ENCODE data around the gene SNX24.

SNX24 gene

DNA sequence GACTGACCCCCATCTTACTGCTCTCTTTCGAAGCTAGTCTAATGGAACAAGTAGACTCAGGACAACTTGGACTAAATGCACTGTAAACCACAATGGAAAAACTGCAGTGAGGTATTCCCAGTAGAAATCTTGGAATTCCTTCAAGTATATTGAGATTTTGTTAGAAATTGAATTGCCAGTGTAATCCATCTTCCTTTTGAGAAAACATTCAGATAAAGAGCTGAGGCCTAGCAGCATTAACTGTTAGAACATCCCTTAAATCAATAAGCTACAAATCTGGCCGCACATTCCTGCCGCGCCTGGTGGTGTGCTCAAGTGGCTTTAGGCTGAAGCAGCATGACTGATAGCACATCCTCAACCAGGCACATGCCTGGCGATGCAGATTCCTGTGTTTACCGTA lies 161.8 kb downstream of the SNX24 start:
- no peak overlapping the region for H3K4me3 ChIP-seq (replicated peaks; ENCODE audit: low read depth, low read length)
- TF ChIP-seq, protein P1, sequence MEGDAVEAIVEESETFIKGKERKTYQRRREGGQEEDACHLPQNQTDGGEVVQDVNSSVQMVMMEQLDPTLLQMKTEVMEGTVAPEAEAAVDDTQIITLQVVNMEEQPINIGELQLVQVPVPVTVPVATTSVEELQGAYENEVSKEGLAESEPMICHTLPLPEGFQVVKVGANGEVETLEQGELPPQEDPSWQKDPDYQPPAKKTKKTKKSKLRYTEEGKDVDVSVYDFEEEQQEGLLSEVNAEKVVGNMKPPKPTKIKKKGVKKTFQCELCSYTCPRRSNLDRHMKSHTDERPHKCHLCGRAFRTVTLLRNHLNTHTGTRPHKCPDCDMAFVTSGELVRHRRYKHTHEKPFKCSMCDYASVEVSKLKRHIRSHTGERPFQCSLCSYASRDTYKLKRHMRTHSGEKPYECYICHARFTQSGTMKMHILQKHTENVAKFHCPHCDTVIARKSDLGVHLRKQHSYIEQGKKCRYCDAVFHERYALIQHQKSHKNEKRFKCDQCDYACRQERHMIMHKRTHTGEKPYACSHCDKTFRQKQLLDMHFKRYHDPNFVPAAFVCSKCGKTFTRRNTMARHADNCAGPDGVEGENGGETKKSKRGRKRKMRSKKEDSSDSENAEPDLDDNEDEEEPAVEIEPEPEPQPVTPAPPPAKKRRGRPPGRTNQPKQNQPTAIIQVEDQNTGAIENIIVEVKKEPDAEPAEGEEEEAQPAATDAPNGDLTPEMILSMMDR (IDR thresholded peaks at IDR 0.05; ENCODE audit: low read depth, low read length, missing control alignments): no peak
- no peak for DNase-seq (ENCODE audit: extremely low read depth, low read depth)

- TF ChIP-seq, protein P1 (IDR thresholded peaks at IDR 0.05; ENCODE audit: low read depth, low read length, missing control alignments): no peak
- no peak overlapping the region for H3K4me3 ChIP-seq (replicated peaks; ENCODE audit: low read depth, low read length)
- no peak for DNase-seq (ENCODE audit: extremely low read depth, low read depth)
These were observed 162.3 kb downstream of the SNX24 start for GRCh38 chr5:123007754-123008153.

- TF ChIP-seq, protein P1 (IDR thresholded peaks at IDR 0.05; ENCODE audit: low read depth, low read length, missing control alignments): no peak
- DNase-seq (ENCODE audit: extremely low read depth, low read depth): peak; percentile 26
- no peak overlapping the region for H3K4me3 ChIP-seq (replicated peaks; ENCODE audit: low read depth, low read length)
These were observed 166.9 kb downstream of the SNX24 start for GRCh38 chr5:123012321-123012720.

- TF ChIP-seq, protein P1 (IDR thresholded peaks at IDR 0.05; ENCODE audit: low read depth, low read length, missing control alignments): no peak
- no peak overlapping the region for H3K4me3 ChIP-seq (replicated peaks; ENCODE audit: low read depth, low read length)
- no peak for DNase-seq (ENCODE audit: extremely low read depth, low read depth)
These were observed 169.3 kb downstream of the SNX24 start for GRCh38 chr5:123014689-123015088.

DNA sequence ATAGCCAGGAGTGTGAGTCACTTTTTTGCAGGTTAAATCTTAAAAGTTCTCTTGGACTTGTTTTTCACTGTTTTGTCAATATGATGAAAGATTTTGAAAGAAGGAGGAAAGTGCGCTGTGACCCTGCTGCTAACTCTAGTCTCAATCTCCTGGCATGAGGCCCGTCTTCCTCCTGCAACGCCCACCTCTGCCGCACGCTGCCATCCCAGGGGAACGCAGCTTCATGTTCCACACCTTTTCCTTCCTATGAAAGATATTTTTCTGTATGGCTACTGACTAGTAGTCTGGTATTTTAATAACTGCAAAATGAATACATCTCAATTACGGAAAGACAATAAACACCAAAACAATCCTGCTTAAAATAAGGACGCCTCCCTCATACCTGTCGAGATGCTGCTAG lies 182.8 kb downstream of the SNX24 start:
- TF ChIP-seq, protein P1 (IDR thresholded peaks at IDR 0.05; ENCODE audit: low read depth, low read length, missing control alignments): no peak
- DNase-seq (ENCODE audit: extremely low read depth, low read depth): no peak
- H3K4me3 ChIP-seq (replicated peaks; ENCODE audit: low read depth, low read length): no peak overlapping the region

DNA sequence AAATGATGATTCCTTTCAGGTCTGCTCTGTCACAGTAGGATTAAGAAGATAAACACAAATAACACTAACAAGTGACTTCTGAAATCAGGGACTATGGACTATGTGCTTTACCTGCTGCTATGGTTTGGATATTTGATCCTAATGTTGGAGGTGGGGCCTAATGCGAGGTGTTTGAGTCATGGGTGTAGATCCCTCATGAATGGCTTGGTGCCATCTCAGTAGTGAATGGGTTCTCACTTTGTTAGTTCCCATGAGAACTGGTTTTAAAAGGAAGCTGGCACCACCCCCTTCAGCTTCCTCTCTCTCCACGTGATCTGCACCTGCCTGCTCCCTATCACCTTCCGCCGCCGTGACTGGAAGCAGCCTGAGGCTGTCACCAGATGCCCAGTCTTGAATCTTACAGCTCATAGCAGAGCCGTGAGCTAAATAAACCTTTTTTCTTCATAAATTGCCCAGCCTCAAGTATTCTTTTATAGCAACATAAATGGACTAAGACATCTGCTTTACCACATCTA lies 187.8 kb downstream of the SNX24 start:
- TF ChIP-seq, protein P1 (IDR thresholded peaks at IDR 0.05; ENCODE audit: low read depth, low read length, missing control alignments): no peak
- no peak for DNase-seq (ENCODE audit: extremely low read depth, low read depth)
- H3K4me3 ChIP-seq (replicated peaks; ENCODE audit: low read depth, low read length): no peak overlapping the region

DNA sequence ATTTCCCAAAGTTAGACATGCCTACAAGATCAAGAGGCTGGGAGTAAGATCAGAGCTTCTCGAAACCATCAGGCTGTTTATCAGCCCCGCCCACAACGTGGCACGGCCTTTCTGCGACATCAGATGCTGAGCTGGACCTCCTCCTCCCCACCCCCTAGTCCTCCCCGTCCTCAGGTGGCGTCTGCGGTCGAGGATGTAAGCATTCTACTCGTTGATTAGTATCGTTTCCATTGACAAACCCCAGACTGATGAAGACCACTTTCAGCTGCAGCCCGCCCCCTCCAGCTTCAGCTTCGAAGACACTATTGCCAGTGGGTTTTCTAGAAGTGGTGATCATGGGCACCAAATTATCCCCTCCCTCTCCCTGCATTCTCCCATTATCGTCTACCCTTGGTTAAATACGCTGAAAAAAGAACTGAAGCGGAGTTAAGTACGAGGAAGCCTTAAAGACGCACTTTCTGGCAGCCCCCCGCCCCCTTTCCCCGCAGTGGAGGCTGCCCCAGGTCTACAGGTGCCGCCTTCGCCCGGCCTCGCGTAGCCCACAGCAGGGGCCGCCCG lies 190.0 kb downstream of the SNX24 start:
- H3K4me3 ChIP-seq (replicated peaks; ENCODE audit: low read depth, low read length): peak overlapping the region; percentile 70
- TF ChIP-seq, protein P1 (IDR thresholded peaks at IDR 0.05; ENCODE audit: low read depth, low read length, missing control alignments): no peak
- no peak for DNase-seq (ENCODE audit: extremely low read depth, low read depth)

Data from HFF-Myc (cell line).